GM12878 (cell line): ENCODE results near the gene ERO1B. TPM values are rescaled to one million over a fixed set of nuclear protein-coding genes. Genes with fewer than 3 reads are reported as not detected.

ENCODE experiments used
- ATAC-seq: fragments of 200-7000 bp; cut with Tn5 transposase; 3 replicates; pipeline ENCODE4 v1.9.1; 2020; ENCODE audit warnings: mild to moderate bottlenecking, moderate library complexity
- BruUV-seq: library from RNA; stranded (reverse); fragments of 400-500 nt; replicated peaks from 2 replicates; lab custom pipeline; 2021; lab: Mats Ljungman, UMichigan
- CTCF ChIA-PET: fragments of 300-600 bp; sonication (Branson Sonifier 250); formaldehyde crosslinking; extraction: SDS; loops from one replicate; lab custom pipeline; 2021; ENCODE audit warnings: inconsistent platforms; lab: Yijun Ruan, JAX
- POLR2A ChIA-PET: fragments of 350-600 bp; formaldehyde crosslinking; extraction: SDS; loops from one replicate; lab custom pipeline; 2021; ENCODE audit warnings: inconsistent platforms; lab: Charles Lee
- RAD21 ChIA-PET: fragments of 300-600 bp; sonication (Branson Sonifier 250); formaldehyde crosslinking; loops from one replicate; lab custom pipeline; 2023; ENCODE audit warnings: antibody characterized with exemption; ENCODE audit not compliant: unreplicated experiment; lab: Charles Lee
- SMC1A ChIA-PET: fragments of 300-600 bp; sonication (Branson Sonifier 250); formaldehyde crosslinking; loops from one replicate; lab custom pipeline; 2023; ENCODE audit not compliant: unreplicated experiment, uncharacterized antibody; lab: Charles Lee
- DNase-seq: peaks from one replicate; pipeline ENCODE4 v3.0.0-alpha.2; 2011; ENCODE audit warnings: low read depth, low spot score
- FAIRE-seq: peaks from 3 replicates; lab custom pipeline; 2011; peaks lifted over from hg19 to GRCh38; lab: Jason Lieb, UNC
- H2AFZ ChIP-seq: 2 replicates; pipeline ENCODE4 v1.6.0; 2011; ENCODE audit warnings: low read depth, low read length, control low read depth; ENCODE audit not compliant: control insufficient read depth
- H3K27ac ChIP-seq: 2 replicates; pipeline ENCODE4 v1.5.1; 2011; ENCODE audit warnings: control low read depth; ENCODE audit not compliant: control insufficient read depth, insufficient read depth
- H3K27me3 ChIP-seq, 2 experiments: replicated peaks in 1 of 2; 2 replicates each; pipeline versions ENCODE4 v1.6.0 to v1.6.1; 2011; ENCODE audit warnings: low read length in 1 of 2; ENCODE audit not compliant: control insufficient read depth in 2 of 2, insufficient read depth in 2 of 2
- H3K36me3 ChIP-seq, 2 experiments: 2 replicates each; pipeline ENCODE4 v1.5.1; 2011; ENCODE audit warnings: low read length in 1 of 2; ENCODE audit not compliant: control insufficient read depth in 2 of 2, insufficient read depth in 2 of 2
- H3K4me1 ChIP-seq: 2 replicates; pipeline ENCODE4 v1.6.1; 2011; ENCODE audit warnings: mild to moderate bottlenecking, low read length, moderate library complexity, mixed read lengths; ENCODE audit not compliant: control insufficient read depth, insufficient read depth
- H3K4me2 ChIP-seq: 2 replicates; pipeline ENCODE4 v1.6.0; 2011; ENCODE audit warnings: control low read depth; ENCODE audit not compliant: control insufficient read depth, insufficient read depth
- H3K4me3 ChIP-seq: fragments of 200-600 bp; sonication (generic); 2 replicates; pipeline ENCODE4 v1.5.1; 2016
- H3K79me2 ChIP-seq: 2 replicates; pipeline ENCODE4 v1.6.0; 2011; ENCODE audit warnings: low read length; ENCODE audit not compliant: control insufficient read depth, insufficient read depth
- H3K9ac ChIP-seq: 2 replicates; pipeline ENCODE4 v1.8.0; 2011; ENCODE audit warnings: low read length, control low read depth, mixed read lengths; ENCODE audit not compliant: control insufficient read depth, insufficient read depth
- H3K9me3 ChIP-seq: replicated peaks from 3 replicates; pipeline ENCODE4 v1.5.1; 2011; ENCODE audit warnings: mild to moderate bottlenecking, low read length; ENCODE audit not compliant: control insufficient read depth, insufficient read depth
- H4K20me1 ChIP-seq: 2 replicates; pipeline ENCODE4 v1.6.0; 2011; ENCODE audit not compliant: control insufficient read depth, insufficient read depth
- CHD4 ChIP-seq: fragments of 200-600 bp; sonication (generic); IDR thresholded peaks from 2 replicates; pipeline ENCODE4 v1.6.1; 2016; ENCODE audit warnings: mild to moderate bottlenecking
- HDAC6 ChIP-seq: fragments of 200-600 bp; sonication (generic); IDR thresholded peaks from one replicate; pipeline ENCODE4 v1.8.0; 2017; ENCODE audit warnings: antibody characterized with exemption; ENCODE audit not compliant: unreplicated experiment
- IKZF2 ChIP-seq, 2 experiments: fragments of 450-650 bp; IDR thresholded peaks; 2 replicates each; pipeline ENCODE4 v1.6.1; 2017; ENCODE audit warnings: mild to moderate bottlenecking in 2 of 2, moderate library complexity in 2 of 2
- IRF4 ChIP-seq: IDR thresholded peaks from 2 replicates; pipeline ENCODE4 v1.6.1; 2011; ENCODE audit warnings: low read depth, low read length
- NFYA ChIP-seq: IDR thresholded peaks from 2 replicates; pipeline ENCODE4 v1.6.1; 2011; ENCODE audit warnings: low read depth, mild to moderate bottlenecking, low read length, improper control_type of control experiment, borderline replicate concordance
- YBX1 ChIP-seq: fragments of 450-650 bp; IDR thresholded peaks from 2 replicates; pipeline ENCODE4 v1.6.1; 2016; ENCODE audit warnings: antibody characterized with exemption
- ZNF217 ChIP-seq: fragments of 450-650 bp; IDR thresholded peaks from 2 replicates; pipeline ENCODE4 v1.6.1; 2017; ENCODE audit warnings: antibody characterized with exemption, mild to moderate bottlenecking
- ZNF274 ChIP-seq: IDR thresholded peaks from one replicate; pipeline ENCODE4 v1.8.0; 2011; ENCODE audit not compliant: insufficient read length, insufficient read depth
- WGBS: methylation state at CpG from one replicate; pipeline ENCODE4 v1.1.6; 2016; ENCODE audit warnings: low lambda C conversion rate; ENCODE audit not compliant: insufficient replicate concordance, insufficient coverage; ENCODE audit errors: missing lambda C conversion rate; 5-methylcytosine and 5-hydroxymethylcytosine counted together
- in situ Hi-C: fragments of 300-500 bp; cut with MboI; formaldehyde crosslinking; loops from 9 replicates; pipeline ENCODE4 v1.14.3; 2018; ENCODE audit warnings: mixed read lengths
- intact Hi-C: fragments of 100-400 bp; cut with micrococcal nuclease; formaldehyde crosslinking; loops from one replicate; pipeline ENCODE4 v1.14.2; 2022; ENCODE audit not compliant: unreplicated experiment
- polyA plus RNA-seq, 11 experiments: library from polyadenylated mRNA; depleted of rRNA in 4 of 11; unstranded in 6 of 11; stranded (reverse) in 5 of 11; fragments of >200 nt; fragmentation: Nextera tagmentation in 4 of 11; fragmentation: Illumina TruSeq in 1 of 11; extraction: Ambion mirVana in 4 of 11; extraction: Trizol in 1 of 11; gene quantifications; 1 replicate in 1 of 11; 2 replicates in 10 of 11; pipeline versions ENCODE4 v1.2.1 to v1.2.3, GENCODE V29; 2011 to 2016; ENCODE audit warnings: inconsistent platforms in 2 of 11, missing spikeins in 2 of 11, low read depth in 1 of 11
- total RNA-seq, 4 experiments: library from RNA; depleted of rRNA in 3 of 4; stranded (reverse); fragments of >200 nt in 3 of 4; fragmentation: Illumina TruSeq in 1 of 4; extraction: Trizol in 1 of 4; gene quantifications; 2 replicates each; pipeline versions ENCODE4 v1.2.1 to v1.2.3, GENCODE V29; 2013 to 2021
- TF ChIP-seq, protein P1 (sequence below): fragments of 450-650 bp; IDR thresholded peaks from 2 replicates; pipeline ENCODE4 v1.6.1; 2016; ENCODE audit warnings: mild to moderate bottlenecking, moderate library complexity, borderline replicate concordance
- TF ChIP-seq, protein P2 (sequence below): fragments of 450-650 bp; IDR thresholded peaks from 2 replicates; pipeline ENCODE4 v1.6.1; 2014; ENCODE audit warnings: mild to moderate bottlenecking
- TF ChIP-seq, protein P3 (sequence below): fragments of 450-650 bp; formaldehyde crosslinking; IDR thresholded peaks from 2 replicates; pipeline ENCODE4 v1.4.0; 2022; ENCODE audit warnings: mild to moderate bottlenecking, moderate library complexity
- TF ChIP-seq, protein P4 (sequence below): fragments of 450-650 bp; IDR thresholded peaks from 2 replicates; pipeline ENCODE4 v1.6.1; 2017; ENCODE audit warnings: antibody characterized with exemption, mild to moderate bottlenecking, moderate library complexity

Gene ERO1B
- total and polyA plus RNA-seq, 10 of the 15 experiments (the other 5 are each of a cell fraction or from before 2014, with no cell fraction given) = 9.0 to 30.9 (median 23.0) TPM

DNA sequence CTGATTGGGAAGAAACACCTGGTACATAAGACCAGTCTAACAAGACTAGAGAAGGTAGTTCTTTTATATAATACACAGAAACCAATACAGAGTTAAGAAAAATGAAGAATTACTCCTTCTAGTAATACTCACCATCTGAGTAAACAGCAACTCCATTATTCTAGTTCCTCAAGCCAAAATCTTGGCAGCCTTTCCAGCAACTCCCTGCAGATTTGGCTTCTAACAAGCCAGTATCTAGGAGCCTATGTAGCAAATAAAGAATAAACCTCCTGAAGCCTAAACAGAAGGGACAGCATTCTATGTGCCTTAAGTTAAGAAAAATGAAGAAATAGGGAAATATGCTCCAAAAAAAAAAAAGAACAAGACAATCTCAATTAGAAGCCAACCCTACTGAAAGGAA, 24.5 kb downstream of the ERO1B start (continued):
- no peak for TF ChIP-seq HDAC6
- no peak for TF ChIP-seq IRF4
- TF ChIP-seq ZNF217 = no peak
- TF ChIP-seq IKZF2 (IDR thresholded peaks at IDR 0.05) = no peak
- TF ChIP-seq ZNF274 = no peak
- no peak for TF ChIP-seq YBX1
- TF ChIP-seq, protein P1, sequence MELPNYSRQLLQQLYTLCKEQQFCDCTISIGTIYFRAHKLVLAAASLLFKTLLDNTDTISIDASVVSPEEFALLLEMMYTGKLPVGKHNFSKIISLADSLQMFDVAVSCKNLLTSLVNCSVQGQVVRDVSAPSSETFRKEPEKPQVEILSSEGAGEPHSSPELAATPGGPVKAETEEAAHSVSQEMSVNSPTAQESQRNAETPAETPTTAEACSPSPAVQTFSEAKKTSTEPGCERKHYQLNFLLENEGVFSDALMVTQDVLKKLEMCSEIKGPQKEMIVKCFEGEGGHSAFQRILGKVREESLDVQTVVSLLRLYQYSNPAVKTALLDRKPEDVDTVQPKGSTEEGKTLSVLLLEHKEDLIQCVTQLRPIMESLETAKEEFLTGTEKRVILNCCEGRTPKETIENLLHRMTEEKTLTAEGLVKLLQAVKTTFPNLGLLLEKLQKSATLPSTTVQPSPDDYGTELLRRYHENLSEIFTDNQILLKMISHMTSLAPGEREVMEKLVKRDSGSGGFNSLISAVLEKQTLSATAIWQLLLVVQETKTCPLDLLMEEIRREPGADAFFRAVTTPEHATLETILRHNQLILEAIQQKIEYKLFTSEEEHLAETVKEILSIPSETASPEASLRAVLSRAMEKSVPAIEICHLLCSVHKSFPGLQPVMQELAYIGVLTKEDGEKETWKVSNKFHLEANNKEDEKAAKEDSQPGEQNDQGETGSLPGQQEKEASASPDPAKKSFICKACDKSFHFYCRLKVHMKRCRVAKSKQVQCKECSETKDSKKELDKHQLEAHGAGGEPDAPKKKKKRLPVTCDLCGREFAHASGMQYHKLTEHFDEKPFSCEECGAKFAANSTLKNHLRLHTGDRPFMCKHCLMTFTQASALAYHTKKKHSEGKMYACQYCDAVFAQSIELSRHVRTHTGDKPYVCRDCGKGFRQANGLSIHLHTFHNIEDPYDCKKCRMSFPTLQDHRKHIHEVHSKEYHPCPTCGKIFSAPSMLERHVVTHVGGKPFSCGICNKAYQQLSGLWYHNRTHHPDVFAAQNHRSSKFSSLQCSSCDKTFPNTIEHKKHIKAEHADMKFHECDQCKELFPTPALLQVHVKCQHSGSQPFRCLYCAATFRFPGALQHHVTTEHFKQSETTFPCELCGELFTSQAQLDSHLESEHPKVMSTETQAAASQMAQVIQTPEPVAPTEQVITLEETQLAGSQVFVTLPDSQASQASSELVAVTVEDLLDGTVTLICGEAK = no peak

DNA sequence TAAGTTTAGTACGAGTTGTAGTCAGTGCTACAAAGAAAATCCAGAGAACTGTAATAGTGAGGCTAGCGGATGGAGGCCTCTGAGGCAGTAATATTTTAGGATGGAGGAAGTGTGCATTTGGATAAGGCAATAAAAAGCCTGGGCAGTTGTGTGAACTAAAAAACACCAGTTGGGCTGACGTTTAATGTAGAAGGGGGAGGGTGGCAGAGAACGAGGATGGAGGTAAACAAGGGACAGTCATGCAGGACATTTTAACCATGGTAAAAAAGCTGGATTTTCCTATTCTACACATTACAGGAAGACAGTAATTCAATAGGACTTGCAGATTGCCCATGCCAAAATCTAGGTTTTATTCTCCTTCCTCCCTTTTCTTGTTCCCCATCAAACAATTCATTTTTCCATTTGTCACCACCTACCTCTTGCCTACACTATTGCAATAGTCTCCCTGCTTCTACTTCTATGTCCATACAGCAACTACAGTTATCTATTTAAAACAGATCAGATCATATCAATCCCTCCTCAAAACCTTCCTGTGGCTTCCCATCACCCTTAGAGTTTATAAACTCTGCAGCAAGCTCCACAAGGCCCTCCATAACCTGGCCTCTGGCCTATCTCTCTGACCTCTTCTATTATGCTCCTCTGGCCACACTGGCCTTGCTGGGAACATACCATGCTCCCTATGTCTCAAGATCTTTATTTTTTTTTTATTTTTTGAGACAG, 27.7 kb downstream of the ERO1B start:
- ChIA-PET SMC1A (no interaction called here), POLR2A (no interaction called here), CTCF (interaction anchor here (0.5 kb wide), 1 partner anchor 19 kb away, joined by 3 read pairs; no protein-coding TSS in a partner anchor), RAD21 (no interaction called here)
- no peak for FAIRE-seq
- WGBS = 87% methylated on average over 4 of the region's 4 CpGs
- no peak for DNase-seq
- intact Hi-C loops = no loop called here
- in situ Hi-C loops = no loop called here
- Histone ChIP-seq H3K9ac (no peak overlapping the region), H3K79me2 (peaks cover 4% of the 10 kb centered on the region), H3K9me3 (peaks cover 8% of the 10 kb centered on the region), H3K4me1 (no peaks in the 10 kb centered on the region), H3K36me3 (peaks cover 4 to 5% of the 10 kb centered on the region in 2 experiments), H4K20me1 (no peaks in the 10 kb centered on the region), H3K4me3 (no peak overlapping the region), H3K4me2 (no peak overlapping the region), H3K27ac (no peak overlapping the region), H3K27me3 (no peaks in the 10 kb centered on the region), H2AFZ (no peak overlapping the region)
- BruUV-seq = no TSS peak
- ATAC-seq = peak; percentile 35
- TF ChIP-seq, protein P2, sequence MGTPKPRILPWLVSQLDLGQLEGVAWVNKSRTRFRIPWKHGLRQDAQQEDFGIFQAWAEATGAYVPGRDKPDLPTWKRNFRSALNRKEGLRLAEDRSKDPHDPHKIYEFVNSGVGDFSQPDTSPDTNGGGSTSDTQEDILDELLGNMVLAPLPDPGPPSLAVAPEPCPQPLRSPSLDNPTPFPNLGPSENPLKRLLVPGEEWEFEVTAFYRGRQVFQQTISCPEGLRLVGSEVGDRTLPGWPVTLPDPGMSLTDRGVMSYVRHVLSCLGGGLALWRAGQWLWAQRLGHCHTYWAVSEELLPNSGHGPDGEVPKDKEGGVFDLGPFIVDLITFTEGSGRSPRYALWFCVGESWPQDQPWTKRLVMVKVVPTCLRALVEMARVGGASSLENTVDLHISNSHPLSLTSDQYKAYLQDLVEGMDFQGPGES = no peak
- TF ChIP-seq NFYA (no peak), CHD4 (no peak)
- TF ChIP-seq, protein P3, sequence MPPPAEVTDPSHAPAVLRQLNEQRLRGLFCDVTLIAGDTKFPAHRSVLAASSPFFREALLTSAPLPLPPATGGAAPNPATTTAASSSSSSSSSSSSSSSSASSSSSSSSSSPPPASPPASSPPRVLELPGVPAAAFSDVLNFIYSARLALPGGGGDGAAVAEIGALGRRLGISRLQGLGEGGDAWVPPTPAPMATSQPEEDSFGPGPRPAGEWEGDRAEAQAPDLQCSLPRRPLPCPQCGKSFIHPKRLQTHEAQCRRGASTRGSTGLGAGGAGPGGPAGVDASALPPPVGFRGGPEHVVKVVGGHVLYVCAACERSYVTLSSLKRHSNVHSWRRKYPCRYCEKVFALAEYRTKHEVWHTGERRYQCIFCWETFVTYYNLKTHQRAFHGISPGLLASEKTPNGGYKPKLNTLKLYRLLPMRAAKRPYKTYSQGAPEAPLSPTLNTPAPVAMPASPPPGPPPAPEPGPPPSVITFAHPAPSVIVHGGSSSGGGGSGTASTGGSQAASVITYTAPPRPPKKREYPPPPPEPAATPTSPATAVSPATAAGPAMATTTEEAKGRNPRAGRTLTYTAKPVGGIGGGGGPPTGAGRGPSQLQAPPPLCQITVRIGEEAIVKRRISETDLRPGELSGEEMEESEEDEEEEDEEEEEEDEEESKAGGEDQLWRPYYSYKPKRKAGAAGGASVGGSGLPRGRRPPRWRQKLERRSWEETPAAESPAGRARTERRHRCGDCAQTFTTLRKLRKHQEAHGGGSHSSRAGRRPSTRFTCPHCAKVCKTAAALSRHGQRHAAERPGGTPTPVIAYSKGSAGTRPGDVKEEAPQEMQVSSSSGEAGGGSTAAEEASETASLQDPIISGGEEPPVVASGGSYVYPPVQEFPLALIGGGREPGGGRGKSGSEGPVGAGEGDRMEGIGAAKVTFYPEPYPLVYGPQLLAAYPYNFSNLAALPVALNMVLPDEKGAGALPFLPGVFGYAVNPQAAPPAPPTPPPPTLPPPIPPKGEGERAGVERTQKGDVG (CRISPR knock-in tag) = no peak
- TF ChIP-seq, protein P4, sequence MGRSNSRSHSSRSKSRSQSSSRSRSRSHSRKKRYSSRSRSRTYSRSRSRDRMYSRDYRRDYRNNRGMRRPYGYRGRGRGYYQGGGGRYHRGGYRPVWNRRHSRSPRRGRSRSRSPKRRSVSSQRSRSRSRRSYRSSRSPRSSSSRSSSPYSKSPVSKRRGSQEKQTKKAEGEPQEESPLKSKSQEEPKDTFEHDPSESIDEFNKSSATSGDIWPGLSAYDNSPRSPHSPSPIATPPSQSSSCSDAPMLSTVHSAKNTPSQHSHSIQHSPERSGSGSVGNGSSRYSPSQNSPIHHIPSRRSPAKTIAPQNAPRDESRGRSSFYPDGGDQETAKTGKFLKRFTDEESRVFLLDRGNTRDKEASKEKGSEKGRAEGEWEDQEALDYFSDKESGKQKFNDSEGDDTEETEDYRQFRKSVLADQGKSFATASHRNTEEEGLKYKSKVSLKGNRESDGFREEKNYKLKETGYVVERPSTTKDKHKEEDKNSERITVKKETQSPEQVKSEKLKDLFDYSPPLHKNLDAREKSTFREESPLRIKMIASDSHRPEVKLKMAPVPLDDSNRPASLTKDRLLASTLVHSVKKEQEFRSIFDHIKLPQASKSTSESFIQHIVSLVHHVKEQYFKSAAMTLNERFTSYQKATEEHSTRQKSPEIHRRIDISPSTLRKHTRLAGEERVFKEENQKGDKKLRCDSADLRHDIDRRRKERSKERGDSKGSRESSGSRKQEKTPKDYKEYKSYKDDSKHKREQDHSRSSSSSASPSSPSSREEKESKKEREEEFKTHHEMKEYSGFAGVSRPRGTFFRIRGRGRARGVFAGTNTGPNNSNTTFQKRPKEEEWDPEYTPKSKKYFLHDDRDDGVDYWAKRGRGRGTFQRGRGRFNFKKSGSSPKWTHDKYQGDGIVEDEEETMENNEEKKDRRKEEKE = no peak
